GM23338 (cell line): ENCODE results near the gene TNS3. TPM values are rescaled to one million over a fixed set of nuclear protein-coding genes. Genes with fewer than 3 reads are reported as not detected.

Experiments
- ATAC-seq: fragments of 200-7000 bp; cut with Tn5 transposase; 3 replicates; pipeline ENCODE4 v1.9.1; 2020
- DNase-seq: peaks from one replicate; pipeline ENCODE4 v3.0.0-alpha.2; 2015; ENCODE audit warnings: low spot score
- H2AFZ ChIP-seq: fragments of 200-600 bp; sonication (generic); 2 replicates; pipeline ENCODE4 v1.8.0; 2016; ENCODE audit warnings: antibody characterized with exemption, mild to moderate bottlenecking, moderate library complexity
- H3F3A ChIP-seq: fragments of 200-600 bp; sonication (generic); replicated peaks from 2 replicates; pipeline ENCODE4 v1.8.0; 2017; ENCODE audit warnings: antibody characterized with exemption, mixed run types, low read depth
- H3K27ac ChIP-seq: fragments of 200-600 bp; sonication (generic); 2 replicates; pipeline ENCODE4 v1.6.1; 2016; ENCODE audit warnings: low read depth
- H3K27me3 ChIP-seq: fragments of 200-600 bp; sonication (generic); 2 replicates; pipeline ENCODE4 v1.8.0; 2016; ENCODE audit warnings: mild to moderate bottlenecking, mixed run types, moderate library complexity; ENCODE audit not compliant: insufficient read depth
- H3K36me3 ChIP-seq: fragments of 200-600 bp; sonication (generic); 2 replicates; pipeline ENCODE4 v1.8.0; 2016; ENCODE audit warnings: mild to moderate bottlenecking; ENCODE audit not compliant: insufficient read depth
- H3K4me1 ChIP-seq: fragments of 200-600 bp; sonication (generic); 2 replicates; pipeline ENCODE4 v1.8.0; 2016; ENCODE audit warnings: mild to moderate bottlenecking, moderate library complexity; ENCODE audit not compliant: insufficient read depth
- H3K4me2 ChIP-seq: fragments of 200-600 bp; sonication (generic); 2 replicates; pipeline ENCODE4 v1.7.1; 2017; ENCODE audit warnings: mixed run types
- H3K4me3 ChIP-seq: fragments of 200-600 bp; sonication (generic); 2 replicates; pipeline ENCODE4 v1.6.1; 2016; ENCODE audit warnings: mixed run types
- H3K79me2 ChIP-seq: fragments of 200-600 bp; sonication (generic); replicated peaks from 2 replicates; pipeline ENCODE4 v1.8.0; 2017; ENCODE audit warnings: mild to moderate bottlenecking; ENCODE audit not compliant: insufficient read depth
- H3K9me2 ChIP-seq: fragments of 200-600 bp; sonication (generic); 2 replicates; pipeline ENCODE4 v1.8.0; 2017; ENCODE audit not compliant: insufficient read depth
- H4K20me1 ChIP-seq: fragments of 200-600 bp; sonication (generic); replicated peaks from 2 replicates; pipeline ENCODE4 v1.8.0; 2017; ENCODE audit warnings: mild to moderate bottlenecking; ENCODE audit not compliant: insufficient read depth
- H3K27ac Mint-ChIP-seq: 2 replicates; pipeline ENCODE4 v1.8.0; 2020; ENCODE audit warnings: inconsistent platforms, mild to moderate bottlenecking, moderate library complexity, mixed read lengths
- H3K27me3 Mint-ChIP-seq: 3 replicates; pipeline ENCODE4 v1.8.0; 2022; ENCODE audit warnings: low read depth, mild to moderate bottlenecking, moderate library complexity, mixed read lengths, inconsistent platforms; ENCODE audit not compliant: insufficient read depth, poor library complexity
- H3K36me3 Mint-ChIP-seq: 3 replicates; pipeline ENCODE4 v1.8.0; 2021; ENCODE audit warnings: low read depth, mild to moderate bottlenecking, inconsistent platforms, moderate library complexity, mixed read lengths
- H3K4me1 Mint-ChIP-seq: 3 replicates; pipeline ENCODE4 v1.8.0; 2020; ENCODE audit warnings: mild to moderate bottlenecking, inconsistent platforms, mixed read lengths
- H3K4me3 Mint-ChIP-seq: 3 replicates; pipeline ENCODE4 v1.8.0; 2021; ENCODE audit warnings: moderate library complexity, mild to moderate bottlenecking, inconsistent platforms, mixed read lengths
- H3K9me3 Mint-ChIP-seq: 3 replicates; pipeline ENCODE4 v1.8.0; 2020; ENCODE audit warnings: moderate library complexity, mild to moderate bottlenecking, inconsistent platforms, mixed read lengths
- CREB1 ChIP-seq: fragments of 250-450 bp; sonication (Bioruptor Pico); IDR thresholded peaks from 2 replicates; pipeline ENCODE4 v1.5.0; 2020; ENCODE audit warnings: low read depth, mild to moderate bottlenecking, moderate library complexity
- EZH2 ChIP-seq: fragments of 200-600 bp; sonication (generic); IDR thresholded peaks from one replicate; pipeline ENCODE4 v1.8.0; 2017; ENCODE audit warnings: antibody characterized with exemption, mild to moderate bottlenecking, low read depth; ENCODE audit not compliant: unreplicated experiment
- EZH2phosphoT487 ChIP-seq: fragments of 200-600 bp; sonication (generic); IDR thresholded peaks from one replicate; pipeline ENCODE4 v1.8.1; 2018; ENCODE audit warnings: antibody characterized with exemption; ENCODE audit not compliant: unreplicated experiment
- JUNB ChIP-seq: IDR thresholded peaks from one replicate; pipeline ENCODE4 v1.6.1; 2016; ENCODE audit warnings: antibody characterized with exemption; ENCODE audit not compliant: unreplicated experiment
- NANOG ChIP-seq: IDR thresholded peaks from 2 replicates; pipeline ENCODE4 v1.6.1; 2016; ENCODE audit warnings: antibody characterized with exemption, borderline replicate concordance
- POLR2AphosphoS5 ChIP-seq: IDR thresholded peaks from 2 replicates; pipeline ENCODE4 v1.6.1; 2016; ENCODE audit warnings: antibody characterized with exemption, low read depth
- STAT1 ChIP-seq: IDR thresholded peaks from one replicate; pipeline ENCODE4 v1.6.1; 2016; ENCODE audit warnings: antibody characterized with exemption; ENCODE audit not compliant: unreplicated experiment
- ZNF114 ChIP-seq: fragments of 250-450 bp; sonication (Bioruptor Pico); IDR thresholded peaks from 2 replicates; pipeline ENCODE4 v1.5.0; 2020; ENCODE audit warnings: mild to moderate bottlenecking, moderate library complexity
- ZNF331 ChIP-seq: fragments of 250-450 bp; sonication (Bioruptor Pico); IDR thresholded peaks from 2 replicates; pipeline ENCODE4 v1.5.0; 2020; ENCODE audit warnings: low read depth, mild to moderate bottlenecking, moderate library complexity
- polyA plus RNA-seq: library from polyadenylated mRNA; unstranded; fragments of >200 nt; fragmentation: Nextera tagmentation; extraction: Ambion mirVana; gene quantifications from 2 replicates; pipeline ENCODE4 v1.2.1, GENCODE V29; 2016
- total RNA-seq: library from RNA; depleted of rRNA; stranded (reverse); fragments of >200 nt; shearing (Covaris generic); gene quantifications from 2 replicates; pipeline ENCODE4 v1.2.3, GENCODE V29; 2014
- TF ChIP-seq, protein P1 (sequence below): IDR thresholded peaks from 2 replicates; pipeline ENCODE4 v1.6.1; 2016; ENCODE audit warnings: antibody characterized with exemption
- TF ChIP-seq, protein P2 (sequence below): IDR thresholded peaks from one replicate; pipeline ENCODE4 v1.6.1; 2018; ENCODE audit warnings: antibody characterized with exemption; ENCODE audit not compliant: unreplicated experiment
- TF ChIP-seq, protein P3 (sequence below): fragments of 250-450 bp; sonication (Bioruptor Pico); IDR thresholded peaks from 2 replicates; pipeline ENCODE4 v1.5.0; 2020; ENCODE audit warnings: mild to moderate bottlenecking, moderate library complexity
- TF ChIP-seq, protein P4 (sequence below), 2 experiments: fragments of 200-600 bp in 1 of 2; sonication (generic) in 1 of 2; conservative IDR thresholded peaks; 2 replicates each; pipeline versions ENCODE4 v1.5.1 to v1.6.1; 2016 to 2017; ENCODE audit warnings: antibody characterized with exemption in 2 of 2, low read depth in 2 of 2, mild to moderate bottlenecking in 2 of 2, moderate library complexity in 1 of 2

TNS3 gene
- total and polyA plus RNA-seq, 2 experiments from 2014 or later: 6.2 to 28.7 TPM

DNA sequence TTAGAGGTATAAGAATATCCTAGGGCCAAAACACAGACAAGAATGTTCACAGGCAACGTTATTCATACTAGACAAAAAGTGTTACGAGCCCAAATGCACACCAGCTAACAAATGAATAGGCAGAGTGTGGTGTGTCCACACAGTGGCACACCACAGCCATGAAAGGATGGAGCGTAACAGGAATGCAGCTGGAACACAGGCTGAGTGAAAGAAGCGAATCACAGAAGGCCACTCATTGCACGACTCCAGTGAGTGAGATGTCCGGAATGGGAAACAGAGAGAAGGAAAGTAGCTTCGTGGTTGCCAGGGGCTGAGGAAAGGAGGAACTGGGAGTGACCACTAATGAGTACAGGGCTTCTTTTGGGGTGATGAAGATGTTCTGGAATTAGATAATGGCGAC lies 198.8 kb downstream of the TNS3 start:
- no peak overlapping the region for H3K27ac Mint-ChIP-seq
- H3K27me3 Mint-ChIP-seq: peaks cover 4% of the 10 kb centered on the region
- Histone ChIP-seq H3K4me3 (no peak overlapping the region), H3F3A (0 out of 2 replicates have a peak, but pooled peaks cover 11% of the 10 kb centered on the region), H3K79me2 (no peaks in the 10 kb centered on the region), H2AFZ (no peak overlapping the region), H3K4me2 (no peak overlapping the region), H3K27me3 (no peaks in the 10 kb centered on the region), H3K27ac (no peak overlapping the region), H3K36me3 (no peaks in the 10 kb centered on the region), H3K4me1 (peaks cover 28% of the 10 kb centered on the region), H4K20me1 (0 out of 2 replicates have a peak, but pooled peaks cover 7% of the 10 kb centered on the region), H3K9me2 (no peaks in the 10 kb centered on the region)
- H3K4me3 Mint-ChIP-seq: no peak overlapping the region
- DNase-seq (no peak), ATAC-seq (no peak)
- H3K4me1 Mint-ChIP-seq: peaks cover 33% of the 10 kb centered on the region
- H3K9me3 Mint-ChIP-seq: no peaks in the 10 kb centered on the region; the same call in 2 of the 3 replicates
- H3K36me3 Mint-ChIP-seq: no peaks in the 10 kb centered on the region; the same call in 2 of the 3 replicates
- TF ChIP-seq, protein P1, sequence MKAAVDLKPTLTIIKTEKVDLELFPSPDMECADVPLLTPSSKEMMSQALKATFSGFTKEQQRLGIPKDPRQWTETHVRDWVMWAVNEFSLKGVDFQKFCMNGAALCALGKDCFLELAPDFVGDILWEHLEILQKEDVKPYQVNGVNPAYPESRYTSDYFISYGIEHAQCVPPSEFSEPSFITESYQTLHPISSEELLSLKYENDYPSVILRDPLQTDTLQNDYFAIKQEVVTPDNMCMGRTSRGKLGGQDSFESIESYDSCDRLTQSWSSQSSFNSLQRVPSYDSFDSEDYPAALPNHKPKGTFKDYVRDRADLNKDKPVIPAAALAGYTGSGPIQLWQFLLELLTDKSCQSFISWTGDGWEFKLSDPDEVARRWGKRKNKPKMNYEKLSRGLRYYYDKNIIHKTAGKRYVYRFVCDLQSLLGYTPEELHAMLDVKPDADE: no peak
- TF ChIP-seq, protein P2, sequence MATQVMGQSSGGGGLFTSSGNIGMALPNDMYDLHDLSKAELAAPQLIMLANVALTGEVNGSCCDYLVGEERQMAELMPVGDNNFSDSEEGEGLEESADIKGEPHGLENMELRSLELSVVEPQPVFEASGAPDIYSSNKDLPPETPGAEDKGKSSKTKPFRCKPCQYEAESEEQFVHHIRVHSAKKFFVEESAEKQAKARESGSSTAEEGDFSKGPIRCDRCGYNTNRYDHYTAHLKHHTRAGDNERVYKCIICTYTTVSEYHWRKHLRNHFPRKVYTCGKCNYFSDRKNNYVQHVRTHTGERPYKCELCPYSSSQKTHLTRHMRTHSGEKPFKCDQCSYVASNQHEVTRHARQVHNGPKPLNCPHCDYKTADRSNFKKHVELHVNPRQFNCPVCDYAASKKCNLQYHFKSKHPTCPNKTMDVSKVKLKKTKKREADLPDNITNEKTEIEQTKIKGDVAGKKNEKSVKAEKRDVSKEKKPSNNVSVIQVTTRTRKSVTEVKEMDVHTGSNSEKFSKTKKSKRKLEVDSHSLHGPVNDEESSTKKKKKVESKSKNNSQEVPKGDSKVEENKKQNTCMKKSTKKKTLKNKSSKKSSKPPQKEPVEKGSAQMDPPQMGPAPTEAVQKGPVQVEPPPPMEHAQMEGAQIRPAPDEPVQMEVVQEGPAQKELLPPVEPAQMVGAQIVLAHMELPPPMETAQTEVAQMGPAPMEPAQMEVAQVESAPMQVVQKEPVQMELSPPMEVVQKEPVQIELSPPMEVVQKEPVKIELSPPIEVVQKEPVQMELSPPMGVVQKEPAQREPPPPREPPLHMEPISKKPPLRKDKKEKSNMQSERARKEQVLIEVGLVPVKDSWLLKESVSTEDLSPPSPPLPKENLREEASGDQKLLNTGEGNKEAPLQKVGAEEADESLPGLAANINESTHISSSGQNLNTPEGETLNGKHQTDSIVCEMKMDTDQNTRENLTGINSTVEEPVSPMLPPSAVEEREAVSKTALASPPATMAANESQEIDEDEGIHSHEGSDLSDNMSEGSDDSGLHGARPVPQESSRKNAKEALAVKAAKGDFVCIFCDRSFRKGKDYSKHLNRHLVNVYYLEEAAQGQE: no peak
- TF ChIP-seq NANOG: no peak
- no peak for TF ChIP-seq EZH2
- TF ChIP-seq CREB1 (CRISPR knock-in tag): no peak
- no peak for TF ChIP-seq STAT1
- TF ChIP-seq, protein P3, sequence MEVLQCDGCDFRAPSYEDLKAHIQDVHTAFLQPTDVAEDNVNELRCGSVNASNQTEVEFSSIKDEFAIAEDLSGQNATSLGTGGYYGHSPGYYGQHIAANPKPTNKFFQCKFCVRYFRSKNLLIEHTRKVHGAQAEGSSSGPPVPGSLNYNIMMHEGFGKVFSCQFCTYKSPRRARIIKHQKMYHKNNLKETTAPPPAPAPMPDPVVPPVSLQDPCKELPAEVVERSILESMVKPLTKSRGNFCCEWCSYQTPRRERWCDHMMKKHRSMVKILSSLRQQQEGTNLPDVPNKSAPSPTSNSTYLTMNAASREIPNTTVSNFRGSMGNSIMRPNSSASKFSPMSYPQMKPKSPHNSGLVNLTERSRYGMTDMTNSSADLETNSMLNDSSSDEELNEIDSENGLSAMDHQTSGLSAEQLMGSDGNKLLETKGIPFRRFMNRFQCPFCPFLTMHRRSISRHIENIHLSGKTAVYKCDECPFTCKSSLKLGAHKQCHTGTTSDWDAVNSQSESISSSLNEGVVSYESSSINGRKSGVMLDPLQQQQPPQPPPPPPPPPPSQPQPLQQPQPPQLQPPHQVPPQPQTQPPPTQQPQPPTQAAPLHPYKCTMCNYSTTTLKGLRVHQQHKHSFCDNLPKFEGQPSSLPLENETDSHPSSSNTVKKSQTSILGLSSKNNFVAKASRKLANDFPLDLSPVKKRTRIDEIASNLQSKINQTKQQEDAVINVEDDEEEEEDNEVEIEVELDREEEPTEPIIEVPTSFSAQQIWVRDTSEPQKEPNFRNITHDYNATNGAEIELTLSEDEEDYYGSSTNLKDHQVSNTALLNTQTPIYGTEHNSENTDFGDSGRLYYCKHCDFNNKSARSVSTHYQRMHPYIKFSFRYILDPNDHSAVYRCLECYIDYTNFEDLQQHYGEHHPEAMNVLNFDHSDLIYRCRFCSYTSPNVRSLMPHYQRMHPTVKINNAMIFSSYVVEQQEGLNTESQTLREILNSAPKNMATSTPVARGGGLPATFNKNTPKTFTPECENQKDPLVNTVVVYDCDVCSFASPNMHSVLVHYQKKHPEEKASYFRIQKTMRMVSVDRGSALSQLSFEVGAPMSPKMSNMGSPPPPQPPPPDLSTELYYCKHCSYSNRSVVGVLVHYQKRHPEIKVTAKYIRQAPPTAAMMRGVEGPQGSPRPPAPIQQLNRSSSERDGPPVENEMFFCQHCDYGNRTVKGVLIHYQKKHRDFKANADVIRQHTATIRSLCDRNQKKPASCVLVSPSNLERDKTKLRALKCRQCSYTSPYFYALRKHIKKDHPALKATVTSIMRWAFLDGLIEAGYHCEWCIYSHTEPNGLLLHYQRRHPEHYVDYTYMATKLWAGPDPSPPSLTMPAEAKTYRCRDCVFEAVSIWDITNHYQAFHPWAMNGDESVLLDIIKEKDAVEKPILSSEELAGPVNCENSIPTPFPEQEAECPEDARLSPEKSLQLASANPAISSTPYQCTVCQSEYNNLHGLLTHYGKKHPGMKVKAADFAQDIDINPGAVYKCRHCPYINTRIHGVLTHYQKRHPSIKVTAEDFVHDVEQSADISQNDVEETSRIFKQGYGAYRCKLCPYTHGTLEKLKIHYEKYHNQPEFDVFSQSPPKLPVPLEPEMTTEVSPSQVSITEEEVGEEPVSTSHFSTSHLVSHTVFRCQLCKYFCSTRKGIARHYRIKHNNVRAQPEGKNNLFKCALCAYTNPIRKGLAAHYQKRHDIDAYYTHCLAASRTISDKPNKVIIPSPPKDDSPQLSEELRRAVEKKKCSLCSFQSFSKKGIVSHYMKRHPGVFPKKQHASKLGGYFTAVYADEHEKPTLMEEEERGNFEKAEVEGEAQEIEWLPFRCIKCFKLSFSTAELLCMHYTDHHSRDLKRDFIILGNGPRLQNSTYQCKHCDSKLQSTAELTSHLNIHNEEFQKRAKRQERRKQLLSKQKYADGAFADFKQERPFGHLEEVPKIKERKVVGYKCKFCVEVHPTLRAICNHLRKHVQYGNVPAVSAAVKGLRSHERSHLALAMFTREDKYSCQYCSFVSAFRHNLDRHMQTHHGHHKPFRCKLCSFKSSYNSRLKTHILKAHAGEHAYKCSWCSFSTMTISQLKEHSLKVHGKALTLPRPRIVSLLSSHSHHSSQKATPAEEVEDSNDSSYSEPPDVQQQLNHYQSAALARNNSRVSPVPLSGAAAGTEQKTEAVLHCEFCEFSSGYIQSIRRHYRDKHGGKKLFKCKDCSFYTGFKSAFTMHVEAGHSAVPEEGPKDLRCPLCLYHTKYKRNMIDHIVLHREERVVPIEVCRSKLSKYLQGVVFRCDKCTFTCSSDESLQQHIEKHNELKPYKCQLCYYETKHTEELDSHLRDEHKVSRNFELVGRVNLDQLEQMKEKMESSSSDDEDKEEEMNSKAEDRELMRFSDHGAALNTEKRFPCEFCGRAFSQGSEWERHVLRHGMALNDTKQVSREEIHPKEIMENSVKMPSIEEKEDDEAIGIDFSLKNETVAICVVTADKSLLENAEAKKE (CRISPR knock-in tag): no peak
- TF ChIP-seq, protein P4, sequence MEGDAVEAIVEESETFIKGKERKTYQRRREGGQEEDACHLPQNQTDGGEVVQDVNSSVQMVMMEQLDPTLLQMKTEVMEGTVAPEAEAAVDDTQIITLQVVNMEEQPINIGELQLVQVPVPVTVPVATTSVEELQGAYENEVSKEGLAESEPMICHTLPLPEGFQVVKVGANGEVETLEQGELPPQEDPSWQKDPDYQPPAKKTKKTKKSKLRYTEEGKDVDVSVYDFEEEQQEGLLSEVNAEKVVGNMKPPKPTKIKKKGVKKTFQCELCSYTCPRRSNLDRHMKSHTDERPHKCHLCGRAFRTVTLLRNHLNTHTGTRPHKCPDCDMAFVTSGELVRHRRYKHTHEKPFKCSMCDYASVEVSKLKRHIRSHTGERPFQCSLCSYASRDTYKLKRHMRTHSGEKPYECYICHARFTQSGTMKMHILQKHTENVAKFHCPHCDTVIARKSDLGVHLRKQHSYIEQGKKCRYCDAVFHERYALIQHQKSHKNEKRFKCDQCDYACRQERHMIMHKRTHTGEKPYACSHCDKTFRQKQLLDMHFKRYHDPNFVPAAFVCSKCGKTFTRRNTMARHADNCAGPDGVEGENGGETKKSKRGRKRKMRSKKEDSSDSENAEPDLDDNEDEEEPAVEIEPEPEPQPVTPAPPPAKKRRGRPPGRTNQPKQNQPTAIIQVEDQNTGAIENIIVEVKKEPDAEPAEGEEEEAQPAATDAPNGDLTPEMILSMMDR (conservative IDR thresholded peaks at IDR 0.05; ENCODE audit: low read depth in 2 of 2): no peak
- no peak for TF ChIP-seq ZNF114 (CRISPR knock-in tag)
- TF ChIP-seq JUNB: no peak
- no peak for TF ChIP-seq POLR2AphosphoS5
- no peak for TF ChIP-seq EZH2phosphoT487
- TF ChIP-seq ZNF331 (CRISPR knock-in tag): no peak
